Gastrocnemius medialis (tissue), 4 donors: ENCODE measurements around the gene KAZN. TPM values are rescaled to one million over a fixed set of nuclear protein-coding genes. Genes with fewer than 3 reads are reported as not detected.
A peak's percentile ranks its signal among the peaks of the same experiment; 100 is the strongest.

Experiments used
- ATAC-seq, 2 donors: fragments of 150-250 bp; one replicate each; pipeline ENCODE4 v1.9.1; 2016
- DNase-seq, 2 donors: peaks; one replicate each; pipeline ENCODE4 v3.0.0-alpha.2; 2019
- H3K27ac ChIP-seq, 4 donors: fragments of 200-600 bp; sonication (generic); 1 replicate in 1 of 4; 2 replicates in 3 of 4; pipeline ENCODE4 v1.5.1; 2016 to 2018; ENCODE audit warnings: mild to moderate bottlenecking in 2 of 4, moderate library complexity in 1 of 4
- H3K27me3 ChIP-seq, 3 donors: fragments of 200-600 bp; sonication (generic) in 2 of 3; 1 replicate in 1 of 3; 2 replicates in 2 of 3; pipeline versions ENCODE4 v1.5.1 to v1.6.0; 2016 to 2019; ENCODE audit warnings: mild to moderate bottlenecking in 1 of 3, moderate library complexity in 1 of 3
- H3K36me3 ChIP-seq, 2 donors: fragments of 200-600 bp; sonication (generic) in 1 of 2; one replicate each; pipeline ENCODE4 v1.5.1; 2017 to 2018
- H3K4me1 ChIP-seq, 2 donors: fragments of 200-600 bp; sonication (generic) in 1 of 2; one replicate each; pipeline ENCODE4 v1.5.1; 2016 to 2017; ENCODE audit warnings: mild to moderate bottlenecking in 2 of 2
- H3K4me3 ChIP-seq, 4 donors: fragments of 200-600 bp; sonication (generic) in 3 of 4; 1 replicate in 1 of 4; 2 replicates in 3 of 4; pipeline ENCODE4 v1.5.1; 2016 to 2019; ENCODE audit warnings: mild to moderate bottlenecking in 2 of 4
- H3K9me3 ChIP-seq, 3 donors: fragments of 200-600 bp; sonication (generic) in 2 of 3; 1 replicate in 1 of 3; 2 replicates in 2 of 3; pipeline ENCODE4 v1.5.1; 2016 to 2019
- POLR2A ChIP-seq, 2 donors: fragments of 450-650 bp; IDR thresholded peaks; one replicate each; pipeline ENCODE4 v1.6.1; 2017; ENCODE audit warnings: antibody characterized with exemption in 2 of 2, mild to moderate bottlenecking in 2 of 2, moderate library complexity in 2 of 2
- in situ Hi-C, 4 donors: fragments of 200-750 bp; cut with MboI; loops; one replicate each; pipeline versions ENCODE4 v1.15.0 to v1.8.0; 2017; ENCODE audit warnings: low sequenced_read_pairs in 4 of 4
- intact Hi-C: fragments of 100-400 bp; cut with DNase I; formaldehyde crosslinking; loops from one replicate; pipeline ENCODE4 v1.15.1; 2023; ENCODE audit warnings: low total_unique reads
- total RNA-seq, 4 donors: library from RNA; depleted of rRNA; stranded (reverse); fragments of >200 nt; gene quantifications; one replicate each; pipeline versions ENCODE4 v1.1.0 to v1.2.3, GENCODE V29; 2016
- TF ChIP-seq, protein P1 (sequence below), 5 experiments: fragments of 450-650 bp in 3 of 5; fragments of 200-600 bp in 2 of 5; sonication (generic) in 2 of 5; IDR thresholded peaks in 4 of 5; conservative IDR thresholded peaks in 1 of 5; 1 replicate in 4 of 5; 2 replicates in 1 of 5; pipeline ENCODE4 v1.5.1; 2016 to 2019; ENCODE audit warnings: antibody characterized with exemption in 5 of 5, mild to moderate bottlenecking in 3 of 5, moderate library complexity in 3 of 5

Gene KAZN
- total RNA-seq, 4 donors from 2014 or later: 0.05 to 2.2 (median 1.00) TPM

DNA sequence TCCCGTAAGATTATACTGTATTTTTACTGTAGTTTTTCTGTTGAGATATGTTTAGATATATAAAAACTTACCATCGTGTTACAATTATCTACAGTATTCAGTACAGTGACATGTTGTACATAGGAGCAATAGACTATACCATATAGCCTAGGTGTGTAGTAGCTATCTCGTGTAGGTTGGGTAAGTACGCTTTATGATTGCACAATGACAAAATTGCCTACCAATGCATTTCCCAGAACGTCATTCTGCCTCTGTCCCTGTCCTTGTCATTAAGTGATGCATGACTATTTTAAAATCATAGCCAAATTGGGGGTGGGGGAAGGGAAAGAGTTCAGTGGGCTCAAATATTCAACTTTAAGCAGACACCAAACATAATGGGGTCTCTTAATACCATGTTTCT is 321.3 kb downstream of the KAZN start:
- intact Hi-C loops: loop anchor here (5.0 kb wide), 1 partner anchor 108 kb away; no protein-coding TSS in a partner anchor
- no peak for TF ChIP-seq POLR2A (IDR thresholded peaks at IDR 0.05)
- TF ChIP-seq, protein P1, sequence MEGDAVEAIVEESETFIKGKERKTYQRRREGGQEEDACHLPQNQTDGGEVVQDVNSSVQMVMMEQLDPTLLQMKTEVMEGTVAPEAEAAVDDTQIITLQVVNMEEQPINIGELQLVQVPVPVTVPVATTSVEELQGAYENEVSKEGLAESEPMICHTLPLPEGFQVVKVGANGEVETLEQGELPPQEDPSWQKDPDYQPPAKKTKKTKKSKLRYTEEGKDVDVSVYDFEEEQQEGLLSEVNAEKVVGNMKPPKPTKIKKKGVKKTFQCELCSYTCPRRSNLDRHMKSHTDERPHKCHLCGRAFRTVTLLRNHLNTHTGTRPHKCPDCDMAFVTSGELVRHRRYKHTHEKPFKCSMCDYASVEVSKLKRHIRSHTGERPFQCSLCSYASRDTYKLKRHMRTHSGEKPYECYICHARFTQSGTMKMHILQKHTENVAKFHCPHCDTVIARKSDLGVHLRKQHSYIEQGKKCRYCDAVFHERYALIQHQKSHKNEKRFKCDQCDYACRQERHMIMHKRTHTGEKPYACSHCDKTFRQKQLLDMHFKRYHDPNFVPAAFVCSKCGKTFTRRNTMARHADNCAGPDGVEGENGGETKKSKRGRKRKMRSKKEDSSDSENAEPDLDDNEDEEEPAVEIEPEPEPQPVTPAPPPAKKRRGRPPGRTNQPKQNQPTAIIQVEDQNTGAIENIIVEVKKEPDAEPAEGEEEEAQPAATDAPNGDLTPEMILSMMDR (IDR thresholded peaks at IDR 0.05 in 4 of 5, conservative IDR thresholded peaks at IDR 0.05 in 1 of 5): no peak
- no peaks in the 10 kb centered on the region for H3K36me3 ChIP-seq

DNA sequence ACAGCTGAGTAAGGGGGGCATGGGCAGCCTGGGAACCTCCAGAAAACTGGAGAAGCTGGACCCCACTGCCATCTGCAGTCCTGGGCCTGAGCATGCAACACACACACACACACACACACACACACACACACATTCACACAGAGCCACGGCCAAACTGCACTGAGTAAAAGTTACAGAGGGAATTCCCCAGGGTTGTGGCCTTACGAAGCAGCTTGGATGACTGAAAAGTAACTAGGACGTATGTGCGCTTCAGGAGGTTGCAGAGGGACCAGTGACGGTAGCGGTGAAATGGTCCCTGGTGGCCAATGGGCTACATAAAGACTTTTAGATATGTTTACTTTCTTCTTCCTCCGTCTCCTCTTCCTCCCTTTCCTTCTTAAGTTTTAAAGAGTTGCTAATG is 322.6 kb downstream of the KAZN start:
- no peak for TF ChIP-seq POLR2A (IDR thresholded peaks at IDR 0.05)
- TF ChIP-seq, protein P1 (IDR thresholded peaks at IDR 0.05 in 4 of 5, conservative IDR thresholded peaks at IDR 0.05 in 1 of 5): no peak
- peaks cover 10 to 19% (median 17%) of the 10 kb centered on the region in 3 donors for H3K27me3 ChIP-seq
- H3K4me3 ChIP-seq: no peak overlapping the region
- H3K9me3 ChIP-seq: no peaks in the 10 kb centered on the region
- intact Hi-C loops (loop anchor here (5.0 kb wide), 1 partner anchor 106 kb away; no protein-coding TSS in a partner anchor), in situ Hi-C loops (loop anchor here in 2 of 4 donors (10.0 kb wide), 1 partner anchor 104 kb away; no protein-coding TSS in a partner anchor)
- H3K4me1 ChIP-seq: peaks cover 0 to 6% of the 10 kb centered on the region in 2 donors
- no peak for ATAC-seq
- no peaks in the 10 kb centered on the region for H3K36me3 ChIP-seq
- DNase-seq: no peak
- no peak overlapping the region for H3K27ac ChIP-seq

More for the DNA sequence above, 321.3 kb downstream of the KAZN start:
- no peaks in the 10 kb centered on the region for H3K9me3 ChIP-seq
- no peak overlapping the region for H3K4me3 ChIP-seq
- ATAC-seq: no peak
- H3K4me1 ChIP-seq: peaks cover 0 to under 1% of the 10 kb centered on the region in 2 donors
- peaks cover 0 to 6% (median 5%) of the 10 kb centered on the region in 3 donors for H3K27me3 ChIP-seq
- no peak for DNase-seq
- H3K27ac ChIP-seq: no peak overlapping the region
- in situ Hi-C loops: loop anchor here in 3 of 4 donors (10.0 kb wide), 1 partner anchor 105 kb away; no protein-coding TSS in a partner anchor

DNA sequence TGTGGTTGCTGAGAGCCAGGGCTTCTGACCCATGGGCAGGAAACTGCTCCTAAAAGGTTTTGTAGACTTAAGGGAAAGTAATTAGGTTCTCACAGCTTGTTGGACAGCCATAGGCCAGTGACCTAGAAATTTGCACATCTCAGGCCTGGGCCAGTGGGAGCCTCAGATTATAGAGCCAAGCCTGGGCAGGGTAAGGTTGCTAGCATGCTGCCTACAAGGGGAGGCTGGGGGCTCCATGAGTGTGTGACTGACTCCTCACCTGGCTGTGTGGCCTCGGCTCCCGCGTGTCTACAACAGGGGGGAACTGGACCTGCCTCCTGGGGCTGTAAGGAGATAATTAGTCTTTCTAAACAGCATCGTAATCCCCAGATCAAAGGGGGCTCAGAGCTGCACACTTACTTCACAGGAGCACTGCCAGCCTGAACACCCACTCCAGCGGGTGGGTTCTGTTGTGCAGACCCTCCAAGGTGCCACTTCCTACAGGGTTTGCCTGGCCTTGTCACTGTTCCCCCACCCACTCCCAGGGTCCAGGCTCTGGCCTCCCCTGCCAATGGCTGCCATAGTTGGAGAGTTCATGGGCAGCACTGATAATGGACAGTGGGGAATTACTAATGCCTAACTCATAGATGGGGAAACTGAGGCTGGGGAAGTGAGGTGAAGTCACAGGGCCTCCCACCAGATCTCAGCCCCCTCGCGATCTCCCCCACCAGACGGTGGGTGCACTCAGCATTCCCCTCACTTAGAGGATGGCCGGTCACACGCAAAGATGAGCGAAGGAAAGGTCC is 324.6 kb downstream of the KAZN start:
- ATAC-seq (no peak), DNase-seq (no peak)
- Histone ChIP-seq H3K36me3 (no peaks in the 10 kb centered on the region), H3K9me3 (no peaks in the 10 kb centered on the region), H3K4me1 (peaks cover 0 to 6% of the 10 kb centered on the region in 2 donors), H3K27ac (peak overlapping the region; percentile 46 to 54 (median 48)), H3K4me3 (peak overlapping the region in 1 of 4 donors; percentile 17), H3K27me3 (peaks cover 20 to 31% (median 26%) of the 10 kb centered on the region in 3 donors)
- no peak for TF ChIP-seq POLR2A (IDR thresholded peaks at IDR 0.05)
- TF ChIP-seq, protein P1 (IDR thresholded peaks at IDR 0.05 in 4 of 5, conservative IDR thresholded peaks at IDR 0.05 in 1 of 5): no peak
- in situ Hi-C loops: loop anchor here in 2 of 4 donors (10.0 kb wide), 1 partner anchor 102 kb away; no protein-coding TSS in a partner anchor
- intact Hi-C loops: loop anchor here (5.0 kb wide), 1 partner anchor 104 kb away; no protein-coding TSS in a partner anchor

DNA sequence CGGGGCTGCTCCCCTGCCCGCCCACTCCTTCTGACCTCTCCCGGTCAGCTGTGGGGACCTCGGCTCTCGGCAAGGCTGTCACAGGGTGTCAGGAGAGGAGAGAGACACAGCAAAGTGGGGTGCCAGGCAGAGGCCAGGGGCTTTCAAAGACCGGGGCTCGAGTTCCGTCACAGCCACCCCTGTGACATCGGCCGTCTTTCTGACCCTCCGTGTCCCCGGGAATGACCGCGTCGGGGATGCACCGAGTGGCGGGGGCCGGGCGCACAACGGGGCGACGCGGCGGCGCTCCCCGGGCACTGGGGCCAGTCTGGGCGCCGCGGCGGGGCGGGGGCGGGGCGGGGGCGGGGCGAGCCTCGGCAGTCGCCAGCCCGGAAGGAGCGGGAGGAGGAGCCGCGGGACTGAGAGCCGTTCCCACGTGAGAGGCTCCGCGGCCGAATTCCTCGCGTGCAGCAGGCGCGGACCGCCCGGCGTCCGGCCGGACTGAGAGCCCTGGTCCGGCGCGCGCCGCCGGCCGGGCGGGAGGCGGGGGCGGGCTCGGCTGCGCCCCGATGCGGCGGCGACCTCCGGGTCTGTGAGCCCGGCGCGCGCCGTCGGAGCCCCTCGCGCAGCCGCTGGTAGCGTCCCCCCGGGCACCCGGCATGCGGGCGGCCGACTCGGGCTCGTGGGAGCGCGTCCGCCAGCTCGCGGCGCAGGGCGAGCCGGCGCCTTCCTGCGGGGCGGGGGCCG is 325.4 kb downstream of the KAZN start:
- Histone ChIP-seq H3K4me1 (peaks cover 0 to 6% of the 10 kb centered on the region in 2 donors), H3K4me3 (peak overlapping the region in 1 of 4 donors; percentile 17), H3K36me3 (no peaks in the 10 kb centered on the region), H3K27ac (peak overlapping the region; percentile 46 to 54 (median 48)), H3K27me3 (peaks cover 20 to 33% (median 31%) of the 10 kb centered on the region in 3 donors), H3K9me3 (no peaks in the 10 kb centered on the region)
- in situ Hi-C loops (loop anchor here in 2 of 4 donors (10.0 kb wide), 1 partner anchor 101 kb away; no protein-coding TSS in a partner anchor), intact Hi-C loops (loop anchor here (5.0 kb wide), 1 partner anchor 103 kb away; no protein-coding TSS in a partner anchor)
- TF ChIP-seq, protein P1 (IDR thresholded peaks at IDR 0.05 in 4 of 5, conservative IDR thresholded peaks at IDR 0.05 in 1 of 5): no peak
- ATAC-seq (peak; percentile 65 to 71), DNase-seq (peak in 1 of 2 donors; percentile 21)
